ENCODE data around the gene AKAP12.

DNA sequence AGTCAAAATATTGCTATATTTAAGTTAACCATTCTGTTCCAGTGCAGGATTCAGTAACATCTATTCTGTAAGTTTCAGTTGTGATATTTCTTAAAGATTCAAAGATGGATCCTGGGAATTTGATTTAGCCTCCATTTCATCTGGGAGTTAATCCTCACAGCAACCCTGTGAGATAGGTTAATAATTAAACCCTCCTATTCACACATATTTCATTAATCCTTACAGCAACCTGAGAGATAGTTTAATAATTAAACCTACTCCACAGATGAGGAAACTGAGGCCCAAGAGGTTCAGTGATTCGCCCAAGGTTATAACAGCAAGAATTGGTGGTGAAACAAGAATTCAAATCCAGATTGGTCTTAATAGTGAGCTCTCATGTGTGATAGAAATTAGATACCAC, 162.5 kb downstream of the AKAP12 start:
- TF ChIP-seq EZH2 (IDR thresholded peaks at IDR 0.05), result no peak
- TF ChIP-seq, protein P1, sequence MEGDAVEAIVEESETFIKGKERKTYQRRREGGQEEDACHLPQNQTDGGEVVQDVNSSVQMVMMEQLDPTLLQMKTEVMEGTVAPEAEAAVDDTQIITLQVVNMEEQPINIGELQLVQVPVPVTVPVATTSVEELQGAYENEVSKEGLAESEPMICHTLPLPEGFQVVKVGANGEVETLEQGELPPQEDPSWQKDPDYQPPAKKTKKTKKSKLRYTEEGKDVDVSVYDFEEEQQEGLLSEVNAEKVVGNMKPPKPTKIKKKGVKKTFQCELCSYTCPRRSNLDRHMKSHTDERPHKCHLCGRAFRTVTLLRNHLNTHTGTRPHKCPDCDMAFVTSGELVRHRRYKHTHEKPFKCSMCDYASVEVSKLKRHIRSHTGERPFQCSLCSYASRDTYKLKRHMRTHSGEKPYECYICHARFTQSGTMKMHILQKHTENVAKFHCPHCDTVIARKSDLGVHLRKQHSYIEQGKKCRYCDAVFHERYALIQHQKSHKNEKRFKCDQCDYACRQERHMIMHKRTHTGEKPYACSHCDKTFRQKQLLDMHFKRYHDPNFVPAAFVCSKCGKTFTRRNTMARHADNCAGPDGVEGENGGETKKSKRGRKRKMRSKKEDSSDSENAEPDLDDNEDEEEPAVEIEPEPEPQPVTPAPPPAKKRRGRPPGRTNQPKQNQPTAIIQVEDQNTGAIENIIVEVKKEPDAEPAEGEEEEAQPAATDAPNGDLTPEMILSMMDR (IDR thresholded peaks at IDR 0.05), result no peak
